Bronchial epithelial cell (primary cell): ENCODE measurements around the gene ZC3H14. TPM values are rescaled to one million over a fixed set of nuclear protein-coding genes. Genes with fewer than 3 reads are reported as not detected.

Experiments used
- DNase-seq: peaks from one replicate; pipeline ENCODE4 v3.0.0-alpha.2; 2010; ENCODE audit warnings: low read depth
- FAIRE-seq: peaks from 2 replicates; lab custom pipeline; 2011; peaks lifted over from hg19 to GRCh38; lab: Jason Lieb, UNC
- H3K27me3 ChIP-seq: 2 replicates; pipeline ENCODE4 v1.5.1; 2011; ENCODE audit warnings: low read length; ENCODE audit not compliant: control insufficient read depth, insufficient read depth
- H3K36me3 ChIP-seq: 2 replicates; pipeline ENCODE4 v1.5.1; 2011; ENCODE audit warnings: low read length; ENCODE audit not compliant: control insufficient read depth, insufficient read depth
- H3K4me3 ChIP-seq: 2 replicates; pipeline ENCODE4 v1.5.1; 2011; ENCODE audit warnings: mild to moderate bottlenecking, low read depth, low read length, control low read depth
- CTCF ChIP-seq: IDR thresholded peaks from 2 replicates; pipeline ENCODE4 v1.5.1; 2011; ENCODE audit warnings: mild to moderate bottlenecking, moderate library complexity, low read length, control low read depth, inconsistent platforms; ENCODE audit not compliant: insufficient read depth, severe bottlenecking
- total RNA-seq: library from RNA; depleted of rRNA; stranded (reverse); fragments of >200 nt; gene quantifications from 2 replicates; pipeline ENCODE4 v1.2.1, GENCODE V29; 2014

Gene ZC3H14
- total RNA-seq, 1 donor from 2014 or later: 41.9 TPM

GRCh38 chr14:88541324-88541723 is 21.5 kb upstream of the ZC3H14 start:
- Histone ChIP-seq H3K27me3 (no peaks in the 10 kb centered on the region), H3K4me3 (no peak overlapping the region), H3K36me3 (peaks cover 2% of the 10 kb centered on the region)
- no peak for TF ChIP-seq CTCF
- peak; percentile 49 for DNase-seq
- FAIRE-seq: no peak

- TF ChIP-seq CTCF: no peak
- H3K27me3 ChIP-seq: no peaks in the 10 kb centered on the region
- DNase-seq (no peak), FAIRE-seq (no peak)
- no peak overlapping the region for H3K4me3 ChIP-seq
- H3K36me3 ChIP-seq: peaks cover 4% of the 10 kb centered on the region
These were observed 19.7 kb upstream of the ZC3H14 start for GRCh38 chr14:88542857-88543795.

GRCh38 chr14:88545256-88545655 is 17.6 kb upstream of the ZC3H14 start:
- no peak for DNase-seq
- Histone ChIP-seq H3K27me3 (no peaks in the 10 kb centered on the region), H3K4me3 (no peak overlapping the region), H3K36me3 (peaks cover 5% of the 10 kb centered on the region)
- no peak for FAIRE-seq
- no peak for TF ChIP-seq CTCF

- DNase-seq: no peak
- Histone ChIP-seq H3K36me3 (peaks cover 5% of the 10 kb centered on the region), H3K27me3 (no peaks in the 10 kb centered on the region), H3K4me3 (no peak overlapping the region)
- no peak for TF ChIP-seq CTCF
- FAIRE-seq: no peak
These were observed 16.0 kb upstream of the ZC3H14 start for GRCh38 chr14:88546621-88547385.

- Histone ChIP-seq H3K36me3 (peaks cover 5% of the 10 kb centered on the region), H3K4me3 (no peak overlapping the region), H3K27me3 (no peaks in the 10 kb centered on the region)
- no peak for TF ChIP-seq CTCF
- no peak for DNase-seq
- FAIRE-seq: no peak
These were observed 15.5 kb upstream of the ZC3H14 start for GRCh38 chr14:88547386-88547780.
